Measurements from ENCODE around the gene HOXD1.

The HOXD1 gene

DNA sequence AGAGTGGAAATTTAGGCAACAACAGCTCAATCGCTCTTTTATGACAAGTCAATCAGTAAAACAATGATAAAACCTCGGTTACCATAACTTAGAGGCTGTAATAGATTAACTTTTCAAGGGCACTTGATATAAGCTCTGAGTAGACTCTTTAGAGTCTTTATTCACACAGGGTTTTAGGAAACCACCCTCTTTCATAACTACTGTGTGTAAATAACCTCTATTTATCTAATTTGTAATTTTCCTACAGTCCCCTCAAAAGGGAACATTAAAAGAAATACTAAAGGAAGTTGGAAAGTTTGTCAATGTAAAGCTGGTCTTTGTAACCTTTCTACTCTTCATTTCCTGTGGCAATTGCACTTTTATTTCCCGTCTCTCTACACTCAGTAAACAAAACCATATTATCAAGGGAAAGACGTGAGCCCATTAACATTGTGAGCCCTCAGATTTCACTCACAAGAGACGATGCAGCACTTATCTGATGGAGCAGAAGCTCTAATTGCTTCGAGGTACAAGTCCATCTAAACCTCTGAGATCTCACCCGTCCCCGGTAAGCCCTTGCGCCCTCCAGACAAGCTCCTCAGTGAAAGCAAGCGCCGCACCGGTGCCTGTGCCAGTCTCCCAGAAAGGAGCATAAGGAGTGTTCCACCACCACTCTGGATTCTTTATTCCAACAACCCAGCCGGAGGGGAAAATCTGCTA lies 1.1 kb upstream of the HOXD1 start:
- peaks cover 90% of the 10 kb centered on the region for H3K27me3 ChIP-seq (ENCODE audit: insufficient read depth, low read depth, severe bottlenecking)
- no peaks in the 10 kb centered on the region for H3K36me3 ChIP-seq
- DNase-seq, result no peak
- peaks cover 19% of the 10 kb centered on the region for H3K9me3 ChIP-seq (ENCODE audit: severe bottlenecking)
- no peak overlapping the region for H3K4me3 ChIP-seq (ENCODE audit: low read depth, low read length)
- H3K27ac ChIP-seq, result no peak overlapping the region
- TF ChIP-seq, protein P1, sequence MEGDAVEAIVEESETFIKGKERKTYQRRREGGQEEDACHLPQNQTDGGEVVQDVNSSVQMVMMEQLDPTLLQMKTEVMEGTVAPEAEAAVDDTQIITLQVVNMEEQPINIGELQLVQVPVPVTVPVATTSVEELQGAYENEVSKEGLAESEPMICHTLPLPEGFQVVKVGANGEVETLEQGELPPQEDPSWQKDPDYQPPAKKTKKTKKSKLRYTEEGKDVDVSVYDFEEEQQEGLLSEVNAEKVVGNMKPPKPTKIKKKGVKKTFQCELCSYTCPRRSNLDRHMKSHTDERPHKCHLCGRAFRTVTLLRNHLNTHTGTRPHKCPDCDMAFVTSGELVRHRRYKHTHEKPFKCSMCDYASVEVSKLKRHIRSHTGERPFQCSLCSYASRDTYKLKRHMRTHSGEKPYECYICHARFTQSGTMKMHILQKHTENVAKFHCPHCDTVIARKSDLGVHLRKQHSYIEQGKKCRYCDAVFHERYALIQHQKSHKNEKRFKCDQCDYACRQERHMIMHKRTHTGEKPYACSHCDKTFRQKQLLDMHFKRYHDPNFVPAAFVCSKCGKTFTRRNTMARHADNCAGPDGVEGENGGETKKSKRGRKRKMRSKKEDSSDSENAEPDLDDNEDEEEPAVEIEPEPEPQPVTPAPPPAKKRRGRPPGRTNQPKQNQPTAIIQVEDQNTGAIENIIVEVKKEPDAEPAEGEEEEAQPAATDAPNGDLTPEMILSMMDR (IDR thresholded peaks at IDR 0.05; ENCODE audit: low read depth, low read length), result no peak

DNA sequence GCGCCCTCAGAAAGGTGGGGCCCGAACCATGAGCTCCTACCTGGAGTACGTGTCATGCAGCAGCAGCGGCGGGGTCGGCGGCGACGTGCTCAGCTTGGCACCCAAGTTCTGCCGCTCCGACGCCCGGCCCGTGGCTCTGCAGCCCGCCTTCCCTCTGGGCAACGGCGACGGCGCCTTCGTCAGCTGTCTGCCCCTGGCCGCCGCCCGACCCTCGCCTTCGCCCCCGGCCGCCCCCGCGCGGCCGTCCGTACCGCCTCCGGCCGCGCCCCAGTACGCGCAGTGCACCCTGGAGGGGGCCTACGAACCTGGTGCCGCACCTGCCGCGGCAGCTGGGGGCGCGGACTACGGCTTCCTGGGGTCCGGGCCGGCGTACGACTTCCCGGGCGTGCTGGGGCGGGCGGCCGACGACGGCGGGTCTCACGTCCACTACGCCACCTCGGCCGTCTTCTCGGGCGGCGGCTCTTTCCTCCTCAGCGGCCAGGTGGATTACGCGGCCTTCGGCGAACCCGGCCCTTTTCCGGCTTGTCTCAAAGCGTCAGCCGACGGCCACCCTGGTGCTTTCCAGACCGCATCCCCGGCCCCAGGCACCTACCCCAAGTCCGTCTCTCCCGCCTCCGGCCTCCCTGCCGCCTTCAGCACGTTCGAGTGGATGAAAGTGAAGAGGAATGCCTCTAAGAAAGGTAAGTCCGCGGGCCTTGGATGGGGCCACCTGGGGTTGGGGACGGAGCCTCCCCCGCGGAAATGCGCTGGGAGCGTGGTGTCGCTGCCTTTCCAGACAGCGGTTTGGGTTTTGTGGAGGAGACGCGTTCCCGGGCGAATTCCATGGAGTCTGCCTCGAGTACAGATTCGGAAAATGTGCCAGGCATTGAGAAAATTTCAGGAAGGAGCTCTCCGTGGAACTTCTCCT lies 559 bp downstream of the HOXD1 start:
- Histone ChIP-seq H3K9me3 (ENCODE audit: severe bottlenecking) (peaks cover 19% of the 10 kb centered on the region), H3K27me3 (ENCODE audit: insufficient read depth, low read depth, severe bottlenecking) (peaks cover 94% of the 10 kb centered on the region), H3K36me3 (no peaks in the 10 kb centered on the region), H3K27ac (no peak overlapping the region), H3K4me3 (ENCODE audit: low read depth, low read length) (no peak overlapping the region; the same call in none of the 2 replicates)
- TF ChIP-seq, protein P1 (IDR thresholded peaks at IDR 0.05; ENCODE audit: low read depth, low read length), result no peak
- no peak for DNase-seq

DNA sequence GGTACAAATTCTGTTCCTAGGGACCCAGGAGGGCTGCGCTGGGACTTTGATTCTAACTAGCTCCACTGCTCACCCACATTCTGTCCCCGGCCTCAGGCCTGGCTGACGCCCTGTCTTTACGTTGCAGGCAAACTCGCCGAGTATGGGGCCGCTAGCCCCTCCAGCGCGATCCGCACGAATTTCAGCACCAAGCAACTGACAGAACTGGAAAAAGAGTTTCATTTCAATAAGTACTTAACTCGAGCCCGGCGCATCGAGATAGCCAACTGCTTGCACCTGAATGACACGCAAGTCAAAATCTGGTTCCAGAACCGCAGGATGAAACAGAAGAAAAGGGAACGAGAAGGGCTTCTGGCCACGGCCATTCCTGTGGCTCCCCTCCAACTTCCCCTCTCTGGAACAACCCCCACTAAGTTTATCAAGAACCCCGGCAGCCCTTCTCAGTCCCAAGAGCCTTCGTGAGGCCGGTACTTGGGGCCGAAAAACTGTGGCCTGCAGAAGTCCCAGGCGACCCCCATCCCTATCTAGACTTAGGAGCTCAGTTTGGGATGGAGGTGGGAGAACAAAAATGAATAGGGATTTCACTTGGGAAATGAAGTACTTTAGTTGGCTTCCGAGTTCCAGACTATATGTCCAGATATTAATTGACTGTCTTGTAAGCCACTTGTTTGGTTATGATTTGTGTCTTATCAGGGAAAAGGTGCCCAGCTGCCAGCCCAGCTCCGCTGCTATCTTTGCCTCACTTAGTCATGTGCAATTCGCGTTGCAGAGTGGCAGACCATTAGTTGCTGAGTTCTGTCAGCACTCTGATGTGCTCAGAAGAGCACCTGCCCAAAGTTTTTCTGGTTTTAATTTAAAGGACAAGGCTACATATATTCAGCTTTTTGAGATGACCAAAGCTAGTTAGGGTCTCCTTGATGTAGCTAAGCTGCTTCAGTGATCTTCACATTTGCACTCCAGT lies 1.5 kb downstream of the HOXD1 start:
- Histone ChIP-seq H3K27me3 (ENCODE audit: insufficient read depth, low read depth, severe bottlenecking) (peaks cover 95% of the 10 kb centered on the region), H3K9me3 (ENCODE audit: severe bottlenecking) (peaks cover 19% of the 10 kb centered on the region), H3K36me3 (no peaks in the 10 kb centered on the region), H3K27ac (no peak overlapping the region), H3K4me3 (ENCODE audit: low read depth, low read length) (no peak overlapping the region)
- no peak for DNase-seq
- TF ChIP-seq, protein P1 (IDR thresholded peaks at IDR 0.05; ENCODE audit: low read depth, low read length), result no peak

DNA sequence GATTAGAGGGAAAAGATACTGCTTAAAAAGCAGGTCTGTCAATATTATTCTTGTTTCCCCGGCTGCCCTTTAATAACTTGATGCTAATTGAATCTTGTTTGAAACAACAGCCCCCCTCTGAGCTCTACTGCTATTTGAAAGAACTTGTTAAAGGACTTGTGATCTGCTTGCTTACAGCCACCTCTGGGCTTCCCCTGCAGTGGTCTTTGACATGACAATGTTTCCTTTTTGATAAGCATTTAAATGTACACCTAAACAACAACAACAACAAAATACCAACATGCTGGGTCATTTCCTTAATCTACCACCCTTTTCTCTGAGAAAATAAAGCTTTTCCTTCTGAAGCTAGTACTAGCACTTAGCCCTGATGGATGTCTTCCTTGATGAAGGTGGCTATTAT lies 3.9 kb downstream of the HOXD1 start:
- Histone ChIP-seq H3K4me3 (ENCODE audit: low read depth, low read length) (no peak overlapping the region), H3K27ac (no peak overlapping the region), H3K9me3 (ENCODE audit: severe bottlenecking) (peaks cover 19% of the 10 kb centered on the region), H3K36me3 (no peaks in the 10 kb centered on the region), H3K27me3 (ENCODE audit: insufficient read depth, low read depth, severe bottlenecking) (peaks cover 87% of the 10 kb centered on the region)
- no peak for DNase-seq
- TF ChIP-seq, protein P1 (IDR thresholded peaks at IDR 0.05; ENCODE audit: low read depth, low read length), result no peak

DNA sequence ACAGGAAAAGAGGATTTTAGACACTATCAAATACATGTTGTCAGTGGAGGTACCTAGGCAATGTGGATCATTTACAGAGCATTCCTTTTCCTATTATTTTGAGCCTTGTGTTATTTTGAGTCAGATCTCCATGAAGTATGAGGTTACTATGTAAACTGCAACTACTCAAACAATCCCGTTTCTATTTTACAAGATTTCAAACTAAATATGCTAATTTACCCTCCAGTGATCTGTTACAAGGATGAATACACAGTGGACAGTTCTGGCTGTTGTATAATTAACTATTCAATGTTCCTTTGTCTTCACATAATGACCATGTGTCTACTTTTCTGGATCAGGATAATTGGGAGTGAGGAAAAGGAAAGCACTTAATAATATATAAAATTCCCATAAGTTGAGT lies 4.6 kb downstream of the HOXD1 start:
- peaks cover 87% of the 10 kb centered on the region for H3K27me3 ChIP-seq (ENCODE audit: insufficient read depth, low read depth, severe bottlenecking)
- no peak overlapping the region for H3K4me3 ChIP-seq (ENCODE audit: low read depth, low read length)
- H3K27ac ChIP-seq, result no peak overlapping the region
- H3K36me3 ChIP-seq, result no peaks in the 10 kb centered on the region
- TF ChIP-seq, protein P1 (IDR thresholded peaks at IDR 0.05; ENCODE audit: low read depth, low read length), result no peak
- peaks cover 14% of the 10 kb centered on the region for H3K9me3 ChIP-seq (ENCODE audit: severe bottlenecking)
- DNase-seq, result no peak
